ACHN (cell line): ENCODE measurements around the gene ESYT2.
"Not testable (repeated sequence)": the region's sequence is repeated elsewhere in the genome, so short reads cannot be mapped to it uniquely, and the experiment has no call there.

Experiments used
- DNase-seq: peaks from one replicate; pipeline ENCODE4 v3.0.0-alpha.2; 2015
- in situ Hi-C: cut with HindIII; loops from 2 replicates; pipeline ENCODE4 v1.10.0; 2017; ENCODE audit warnings: low sequenced_read_pairs, low pct_ligation_motif_present, low pct_unique_long_range_greater_than_20kb

ESYT2 gene

DNA sequence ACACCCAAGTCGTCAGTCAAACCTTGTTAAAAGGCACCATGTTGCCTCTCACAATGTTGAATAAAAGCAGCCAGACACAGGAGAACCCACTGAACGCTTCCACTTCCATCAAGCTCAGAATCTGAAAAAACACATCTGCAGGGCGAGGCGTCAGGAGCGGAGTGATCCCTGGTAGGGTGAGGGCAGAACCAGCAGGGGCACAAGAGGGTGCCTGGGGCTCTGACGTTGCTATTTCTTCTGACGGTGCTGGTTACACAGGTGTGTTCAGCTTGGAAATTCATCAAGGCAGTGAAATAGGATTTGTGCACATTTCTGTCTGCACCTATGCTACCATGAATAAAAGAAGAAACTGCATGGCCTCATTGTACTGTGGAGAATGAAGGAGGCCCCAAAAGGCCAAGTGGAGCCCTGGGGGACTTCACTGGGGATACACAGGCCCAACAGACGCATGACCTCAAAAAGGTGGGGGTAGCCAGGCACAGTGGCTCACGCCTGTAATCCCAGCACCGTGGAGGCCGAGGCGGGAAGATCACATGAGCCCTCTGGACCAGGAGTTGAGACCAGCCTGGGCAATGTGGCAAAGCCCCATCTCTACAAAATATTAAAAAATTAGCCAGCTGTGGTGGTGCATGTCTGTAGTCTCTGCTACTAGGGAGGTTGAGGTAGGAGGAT lies 105.5 kb downstream of the ESYT2 start:
- no peak for DNase-seq
- in situ Hi-C loops, result no loop called here

DNA sequence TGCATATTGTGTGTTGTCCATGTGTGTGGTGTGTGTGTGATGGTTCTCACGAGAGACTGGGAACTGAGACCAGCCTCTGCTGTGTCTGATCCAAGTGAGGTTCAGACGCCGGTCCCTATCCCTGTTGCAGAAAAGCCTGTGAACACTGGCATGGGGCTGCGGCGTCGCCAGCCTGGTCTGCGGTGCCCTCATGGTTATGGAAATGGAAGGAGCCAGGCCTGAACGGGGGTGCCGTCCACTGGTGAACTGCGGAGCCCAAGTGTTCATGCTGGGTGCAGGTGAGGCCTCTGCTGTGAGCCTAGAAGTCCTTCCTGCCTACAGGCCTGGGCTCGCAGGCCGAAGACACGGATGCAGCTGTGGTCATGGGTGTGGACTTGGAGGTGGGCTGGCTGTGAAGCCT lies 106.0 kb downstream of the ESYT2 start:
- in situ Hi-C loops, result no loop called here
- no peak for DNase-seq

DNA sequence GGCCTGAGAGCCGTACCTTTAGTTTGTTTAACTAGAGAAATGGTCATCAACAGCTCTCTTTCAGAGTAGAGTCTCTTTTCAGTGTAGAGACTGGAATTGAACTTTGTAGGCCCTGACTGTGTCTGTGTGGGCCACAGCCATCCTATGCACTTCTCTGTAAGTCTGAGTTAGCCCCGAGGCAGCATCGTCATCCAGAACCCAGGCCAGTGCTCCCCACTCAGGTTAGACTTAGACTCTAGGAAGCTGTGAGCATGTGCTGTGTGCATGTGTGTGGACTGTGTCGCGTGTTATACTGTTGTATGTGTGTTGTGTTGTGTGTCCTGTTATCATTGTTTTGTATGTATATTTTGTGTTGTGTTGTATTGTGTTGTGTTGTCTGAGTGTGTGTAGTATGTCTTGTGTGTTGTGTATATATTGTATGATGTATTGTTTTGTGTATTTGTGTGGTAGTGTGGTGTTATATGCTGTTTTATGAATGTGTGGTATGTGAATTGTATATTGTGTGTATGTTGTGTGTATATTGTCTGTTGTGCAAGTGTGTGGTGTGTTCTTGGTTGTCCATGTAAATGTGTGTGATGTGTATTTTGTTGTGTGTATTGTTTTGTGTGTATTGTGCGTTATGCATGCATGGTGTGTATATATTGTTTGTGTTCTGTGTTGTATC lies 106.6 kb downstream of the ESYT2 start:
- DNase-seq, result no peak
- in situ Hi-C loops, result no loop called here

DNA sequence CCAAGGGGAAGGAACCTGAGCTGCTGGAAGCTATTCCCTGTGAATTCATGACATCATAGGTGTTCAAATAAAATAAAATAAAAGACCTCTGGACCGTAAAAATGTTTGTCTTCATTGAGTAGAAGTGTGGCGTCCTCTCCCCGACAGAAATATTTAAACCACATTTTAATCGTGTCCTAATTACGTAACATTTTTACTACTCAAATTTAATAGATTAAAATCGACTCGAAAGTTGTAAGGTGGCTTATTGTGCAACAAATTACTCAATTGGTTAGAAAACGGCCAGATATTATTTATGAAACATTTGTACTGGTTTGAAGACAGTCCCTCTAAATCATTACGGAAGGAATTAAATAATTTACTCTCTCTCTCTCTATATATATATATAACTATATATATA lies 109.2 kb downstream of the ESYT2 start:
- DNase-seq, result no peak
- in situ Hi-C loops, result no loop called here

DNA sequence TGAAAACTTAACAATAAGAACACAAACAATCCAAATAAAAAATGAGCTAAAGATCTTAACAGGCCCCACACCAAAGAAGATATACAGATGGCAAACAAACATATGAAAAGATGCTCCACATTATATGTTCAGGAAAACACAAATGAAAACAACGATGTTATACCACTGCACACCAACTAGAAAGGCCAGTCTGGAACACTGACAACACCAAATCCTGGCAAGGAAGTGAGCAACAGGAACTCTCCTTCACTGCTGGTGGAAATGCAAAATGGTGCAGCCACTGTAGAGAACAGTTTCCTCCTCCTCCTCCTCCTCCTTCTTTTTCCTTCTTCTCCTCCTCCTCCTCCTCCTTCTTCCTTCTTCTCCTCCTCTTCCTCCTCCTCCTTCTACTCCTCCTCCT lies 112.5 kb downstream of the ESYT2 start:
- DNase-seq, result no peak
- in situ Hi-C loops, result no loop called here

DNA sequence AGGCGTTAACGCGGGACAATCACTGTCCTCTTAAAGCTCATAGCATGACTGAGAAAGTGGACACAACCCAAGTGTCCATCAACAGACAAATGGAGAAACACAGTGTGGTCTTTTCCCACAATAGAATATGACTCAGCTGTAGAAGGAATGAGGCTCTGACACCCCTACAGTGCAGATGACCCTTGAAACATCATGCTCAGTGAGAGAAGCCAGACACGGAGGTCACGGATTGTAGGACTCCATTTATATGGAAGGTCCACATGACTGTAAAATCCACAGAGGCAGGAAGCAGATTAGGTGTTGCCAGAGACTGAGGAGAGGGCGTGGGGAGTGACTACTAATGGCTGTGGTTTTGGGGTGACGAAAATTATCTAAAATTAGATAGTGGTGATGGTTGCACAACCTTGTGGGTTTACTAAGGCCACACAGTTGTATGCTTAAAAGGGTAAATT lies 118.6 kb downstream of the ESYT2 start:
- in situ Hi-C loops, result no loop called here
- no peak for DNase-seq

DNA sequence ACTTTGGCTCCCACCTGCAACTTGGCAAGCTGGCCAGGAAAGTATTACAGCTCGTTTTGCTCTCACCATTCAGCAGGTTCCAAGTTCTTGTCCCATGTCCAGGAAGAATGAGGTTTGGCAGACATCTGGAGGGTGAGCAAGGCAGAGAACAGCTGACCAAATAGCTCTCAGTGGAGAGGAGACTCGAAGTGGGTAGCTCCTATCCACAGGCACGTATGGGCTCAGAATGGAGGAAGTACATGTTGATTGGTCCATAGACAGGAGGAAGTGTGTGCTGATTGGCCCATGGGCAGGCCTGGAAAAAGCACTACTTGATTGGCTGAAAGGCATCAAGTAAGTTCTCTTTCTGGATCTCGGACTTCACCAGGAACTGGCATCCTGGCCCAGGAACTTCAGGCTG lies 121.7 kb downstream of the ESYT2 start:
- in situ Hi-C loops, result no loop called here
- no peak for DNase-seq

DNA sequence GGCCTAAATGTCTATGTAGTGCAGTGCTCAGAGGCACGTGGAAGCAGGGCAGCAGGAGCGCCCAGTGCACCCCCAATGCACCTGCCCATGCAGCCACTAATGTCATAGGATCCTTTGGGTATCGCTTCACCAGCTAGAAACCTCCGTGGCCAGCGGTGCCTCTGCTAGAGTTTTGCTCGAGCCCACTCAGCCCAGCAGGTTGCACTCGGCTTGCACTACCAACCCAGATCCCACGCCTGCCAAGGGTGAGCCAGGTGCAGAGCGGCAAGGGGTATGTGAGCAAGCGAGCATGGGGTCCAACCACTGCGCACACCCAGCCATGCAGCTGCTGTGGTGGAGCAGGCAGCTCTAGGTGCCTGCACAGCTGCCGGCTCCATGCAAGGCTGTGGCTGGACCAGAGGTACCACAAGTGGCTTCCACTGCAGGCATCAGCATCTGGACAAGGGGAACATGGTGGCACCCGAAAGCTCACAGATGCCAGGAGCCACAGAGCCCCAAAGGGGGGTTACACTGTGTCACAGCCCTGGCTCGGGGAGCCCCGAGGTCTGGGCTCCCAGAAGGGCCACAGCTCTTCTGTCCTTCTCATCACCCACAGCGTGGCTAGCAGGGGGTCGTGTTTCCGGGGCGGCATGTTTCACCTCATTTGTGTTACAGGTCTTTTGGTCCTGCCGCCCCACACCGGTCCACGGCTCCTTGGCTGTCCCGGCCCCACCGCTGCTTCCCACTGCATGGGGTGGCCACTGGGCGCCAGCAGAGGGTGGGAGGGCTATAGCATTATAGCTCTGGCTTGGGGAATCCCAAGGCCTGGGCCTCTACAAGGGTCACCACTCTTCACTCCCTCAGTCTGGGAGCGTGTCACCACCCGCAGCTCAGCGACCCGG lies 122.4 kb downstream of the ESYT2 start:
- no peak for DNase-seq

DNA sequence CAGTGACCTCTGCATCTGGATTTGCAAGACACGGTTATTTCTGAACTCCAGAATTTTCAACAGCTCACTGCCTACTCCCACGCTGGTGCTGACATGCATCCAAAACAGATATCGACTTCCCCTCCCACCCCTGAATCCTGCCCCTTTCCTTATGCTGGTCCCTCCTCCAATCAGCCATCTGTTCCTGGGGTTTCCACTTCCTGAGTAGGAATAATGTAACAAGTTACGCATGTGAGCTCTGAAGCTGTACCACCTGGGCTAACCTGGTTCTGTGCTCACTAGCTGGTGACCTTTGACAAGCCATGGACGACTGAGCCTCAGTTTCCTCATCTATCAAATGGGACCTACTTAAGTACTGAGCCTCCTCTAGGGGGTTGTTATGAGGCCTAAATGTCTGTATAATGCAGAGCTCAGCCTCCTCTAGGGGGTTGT lies 123.0 kb downstream of the ESYT2 start:
- in situ Hi-C loops, result no loop called here
- DNase-seq, result no peak

More for the DNA sequence above, 122.4 kb downstream of the ESYT2 start:
- in situ Hi-C loops, result no loop called here

DNA sequence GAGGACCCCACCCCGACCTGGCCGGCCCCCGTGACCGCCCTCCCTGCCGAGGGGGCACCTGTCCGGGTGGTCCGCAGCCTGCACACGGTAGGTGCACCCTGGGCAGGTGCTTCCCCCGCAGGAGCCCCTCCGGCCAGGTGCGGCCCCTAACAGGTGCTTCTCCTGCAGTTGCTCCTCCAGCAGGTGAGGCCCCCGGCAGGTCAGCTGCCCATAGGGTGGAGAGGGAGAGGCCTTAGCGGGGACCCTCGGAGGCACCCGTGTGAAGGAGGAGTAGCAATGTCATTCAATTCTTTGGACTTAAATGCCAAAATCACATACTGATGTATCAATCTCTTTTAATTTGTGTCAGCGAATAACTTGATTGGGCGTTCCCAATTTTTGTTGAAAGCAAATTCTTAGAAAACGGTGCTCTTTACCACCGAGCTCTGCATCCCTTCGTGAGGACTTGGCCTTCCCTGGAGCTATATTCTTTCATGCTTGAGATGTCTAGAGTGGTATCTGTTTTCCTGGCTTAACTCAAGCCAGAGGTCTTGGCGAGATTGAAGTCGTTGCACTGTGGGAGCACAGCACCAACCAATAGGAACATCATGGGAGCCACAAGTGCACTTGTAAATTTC lies 124.0 kb downstream of the ESYT2 start:
- in situ Hi-C loops, result no loop called here
- peak; percentile 44 for DNase-seq

DNA sequence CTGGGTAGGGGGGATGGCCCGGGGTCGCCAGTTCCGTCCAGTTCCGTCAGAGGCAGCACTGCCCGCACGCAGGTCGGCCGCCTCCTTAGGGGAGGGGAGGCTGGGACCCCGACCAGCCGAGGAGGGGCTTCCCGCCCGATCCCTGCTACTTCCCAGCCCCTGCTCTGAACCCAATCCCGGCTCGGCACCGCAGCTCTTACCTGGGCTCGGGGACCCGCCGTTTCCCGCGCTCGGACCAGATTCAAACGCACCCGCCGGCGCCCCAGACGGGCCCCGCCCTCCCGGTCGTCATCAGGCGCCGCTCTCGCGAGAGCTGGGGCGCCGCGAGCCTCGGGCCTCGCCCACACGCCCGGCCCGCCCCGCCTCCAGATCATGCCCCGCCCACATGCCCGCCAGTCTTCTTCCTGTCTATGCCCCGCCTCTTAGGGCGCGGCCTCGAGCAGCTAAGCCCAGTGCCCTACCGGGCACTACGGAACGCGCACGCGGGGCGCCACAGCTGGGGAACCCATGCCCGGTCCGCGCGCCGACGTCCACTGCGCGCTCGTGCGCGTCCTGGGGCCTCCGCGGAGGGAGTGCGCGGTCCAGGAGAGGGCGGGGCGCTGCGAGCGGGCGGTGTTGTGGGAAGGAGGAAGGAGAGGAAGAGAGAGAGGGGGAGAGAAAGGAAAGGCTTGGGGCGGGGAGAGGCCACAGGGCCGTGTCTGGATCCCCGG lies 124.6 kb downstream of the ESYT2 start, which contains the start of gene NCAPG2:
NCAPG2 (minus strand) TSS at position 281 of the 710 bp plus-strand sequence. CDS start 2,905 bp downstream, outside the sequence.
- peak; percentile 100 for DNase-seq
- in situ Hi-C loops, result no loop called here

DNA sequence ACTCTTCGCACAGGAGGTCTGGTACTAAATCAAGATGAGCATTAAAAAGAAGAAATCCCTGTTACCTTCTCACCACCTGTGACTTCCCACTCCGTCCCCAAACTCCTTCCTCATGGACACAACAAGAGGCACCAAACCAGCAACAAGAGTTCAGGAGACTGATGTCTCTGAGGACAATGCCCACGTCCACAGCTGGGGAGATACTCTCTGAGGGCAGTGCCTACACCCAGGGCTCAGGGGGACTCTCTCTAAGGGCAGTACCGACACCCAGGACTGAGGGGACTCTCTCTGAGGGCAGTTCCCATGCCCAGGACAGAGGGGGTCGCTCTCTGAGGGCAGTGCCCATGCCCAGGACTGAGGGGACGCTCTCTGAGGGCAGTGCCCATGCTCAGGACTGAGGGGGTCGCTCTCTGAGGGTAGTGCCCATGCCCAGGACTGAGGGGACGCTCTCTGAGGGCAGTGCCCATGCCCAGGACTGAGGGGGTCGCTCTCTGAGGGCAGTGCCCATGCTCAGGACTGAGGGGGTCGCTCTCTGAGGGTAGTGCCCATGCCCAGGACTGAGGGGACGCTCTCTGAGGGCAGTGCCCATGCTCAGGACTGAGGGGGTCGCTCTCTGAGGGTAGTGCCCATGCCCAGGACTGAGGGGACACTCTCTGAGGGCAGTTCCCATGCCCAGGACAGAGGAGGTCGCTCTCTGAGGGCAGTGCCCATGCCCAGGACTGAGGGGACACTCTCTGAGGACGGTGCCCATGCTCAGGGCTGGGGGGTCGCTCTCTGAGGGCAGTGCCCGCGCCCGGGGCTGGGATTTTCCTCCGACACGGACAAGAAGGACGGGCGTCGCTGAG lies 125.4 kb downstream of the ESYT2 start:
- in situ Hi-C loops, DNase-seq: not testable (repeated sequence)

DNA sequence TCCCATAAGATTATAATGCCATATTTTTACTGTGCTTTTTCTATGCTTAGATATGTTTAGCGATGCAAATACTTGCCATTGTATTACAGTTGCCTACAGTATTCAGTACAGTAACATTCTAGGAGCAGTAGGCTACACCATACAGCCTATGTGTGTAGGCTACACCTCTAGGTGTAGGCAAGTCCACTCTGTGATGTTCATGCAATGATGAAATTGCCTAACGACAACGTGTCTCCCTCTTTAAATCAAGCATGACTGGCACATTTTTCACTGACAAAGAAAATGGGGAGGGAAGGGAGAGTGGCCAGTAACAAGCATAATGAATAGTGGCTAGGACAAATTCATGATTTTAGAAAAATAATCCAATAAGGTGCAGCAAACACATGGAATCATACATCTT lies 126.4 kb downstream of the ESYT2 start:
- in situ Hi-C loops, result no loop called here
- DNase-seq, result no peak

DNA sequence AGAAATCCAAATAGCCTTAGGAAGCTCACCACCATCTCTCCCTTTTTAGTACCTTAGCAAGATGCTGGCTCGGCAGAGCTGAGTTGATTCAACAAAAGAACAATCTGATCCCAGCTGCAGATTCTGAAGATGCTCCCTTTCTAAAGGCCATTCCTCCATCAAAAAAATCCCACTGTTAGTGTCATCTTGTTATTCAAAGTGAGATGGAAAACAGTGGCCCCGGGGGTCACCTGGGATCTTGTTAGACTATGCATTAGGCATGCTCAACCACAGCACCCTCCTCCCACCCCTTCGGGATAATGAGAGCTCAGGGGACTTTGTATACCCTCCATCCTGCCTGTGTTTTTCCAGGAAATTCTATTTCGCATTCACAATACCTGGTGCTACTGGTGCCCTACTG lies 127.1 kb downstream of the ESYT2 start:
- in situ Hi-C loops, result no loop called here

DNA sequence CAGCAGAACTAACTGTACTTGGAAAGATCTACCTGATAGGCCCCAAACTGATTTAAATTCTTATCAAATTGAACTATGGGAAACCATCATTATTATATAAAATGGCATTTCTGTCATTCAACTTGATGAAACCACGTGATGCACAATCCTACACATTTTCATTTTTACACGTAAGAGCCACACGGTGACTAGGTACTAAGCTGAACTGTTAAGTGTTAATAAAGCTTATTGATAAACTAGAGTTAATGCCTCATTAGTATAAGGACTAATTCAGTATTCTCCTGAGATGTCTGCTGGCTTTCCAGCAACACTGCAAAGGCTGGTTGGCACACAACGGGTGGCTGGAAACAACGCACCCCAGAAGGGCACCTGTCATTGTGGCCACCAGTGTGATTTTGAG lies 129.3 kb downstream of the ESYT2 start:
- DNase-seq, result no peak
- in situ Hi-C loops, result no loop called here

More for the DNA sequence above, 127.1 kb downstream of the ESYT2 start:
- DNase-seq, result no peak

DNA sequence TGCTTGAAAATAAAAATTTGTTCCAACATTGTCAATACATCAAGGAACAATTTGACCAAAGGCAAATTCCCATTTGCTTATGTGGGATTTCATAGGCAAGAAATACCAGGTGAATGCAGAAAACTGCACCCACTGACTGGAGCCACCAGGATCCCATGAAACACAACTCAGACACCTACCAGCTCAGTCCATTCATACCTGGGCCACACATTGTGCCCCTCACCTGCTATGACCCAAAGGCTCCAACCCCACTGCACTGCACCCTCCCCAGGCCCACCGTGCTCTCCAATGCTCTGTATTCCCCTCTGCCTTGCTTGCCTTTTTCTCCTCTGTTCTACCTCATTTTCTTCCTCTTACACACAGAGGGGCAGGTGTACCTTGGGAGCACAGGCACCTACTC lies 130.0 kb downstream of the ESYT2 start:
- in situ Hi-C loops, result no loop called here
- DNase-seq, result no peak

DNA sequence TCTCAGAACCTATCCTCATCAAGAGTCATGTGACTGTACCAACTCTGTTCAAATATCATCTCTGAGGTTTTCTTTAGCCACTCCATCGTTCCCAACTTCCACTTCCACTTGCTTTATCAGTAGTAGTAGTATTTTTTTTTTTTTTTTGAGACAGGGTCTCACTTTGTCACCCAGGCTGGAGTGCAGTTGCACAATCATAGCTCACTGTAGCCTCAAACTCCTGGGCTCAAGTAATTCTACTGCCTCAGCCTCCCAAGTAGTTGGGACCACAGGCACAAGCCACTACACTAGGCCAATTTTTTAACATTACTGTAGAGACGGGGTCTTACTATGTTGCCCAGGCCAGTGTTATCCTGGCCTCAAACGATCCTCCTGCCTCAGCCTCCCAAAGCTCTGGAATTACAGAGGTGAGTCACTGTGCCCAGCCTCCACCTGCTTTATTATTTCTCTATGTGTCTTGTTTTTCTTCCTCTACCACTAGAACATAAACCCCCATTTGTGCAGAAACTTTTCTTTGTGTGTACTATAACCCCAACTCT lies 130.6 kb downstream of the ESYT2 start:
- no peak for DNase-seq
- in situ Hi-C loops, result no loop called here
